ENCODE results near the gene SNX25. TPM values are rescaled to one million over a fixed set of nuclear protein-coding genes. Genes with fewer than 3 reads are reported as not detected.

SNX25 gene
- total and polyA plus RNA-seq, 4 donors: 2.8 to 13.9 (median 5.0) TPM

GRCh38 chr4:185283723-185284122 is 74.3 kb downstream of the SNX25 start:
- Histone ChIP-seq H3K27ac (ENCODE audit: low read depth in 1 of 2, low read length in 2 of 2) (no peak overlapping the region), H3K36me3 (ENCODE audit: control insufficient read depth in 4 of 4, insufficient read depth in 3 of 4, low read depth in 1 of 4, low read length in 3 of 4) (peaks cover 0 to 1% (median under 1%) of the 10 kb centered on the region in 4 donors), H3K4me1 (ENCODE audit: control insufficient read depth in 4 of 4, insufficient read depth in 4 of 4, low read length in 3 of 4) (no peaks in the 10 kb centered on the region), H3K27me3 (ENCODE audit: control insufficient read depth in 4 of 4, insufficient read depth in 4 of 4, low read length in 3 of 4) (no peaks in the 10 kb centered on the region), H3K9me3 (ENCODE audit: control insufficient read depth in 4 of 4, low read length in 3 of 4) (no peaks in the 10 kb centered on the region), H3K9ac (ENCODE audit: low read depth in 1 of 2, low read length in 2 of 2) (no peak overlapping the region), H3K4me3 (ENCODE audit: low read depth in 1 of 3, low read length in 3 of 3) (no peak overlapping the region)
- TF ChIP-seq EGR1 (IDR thresholded peaks at IDR 0.05; ENCODE audit: low read depth in 2 of 2): no peak
- no peak for TF ChIP-seq JUND (IDR thresholded peaks at IDR 0.05)
- no peak for TF ChIP-seq SP1 (IDR thresholded peaks at IDR 0.05)
- no peak for TF ChIP-seq ATF3 (IDR thresholded peaks at IDR 0.05)
- no peak for TF ChIP-seq HNF4G (IDR thresholded peaks at IDR 0.05)
- TF ChIP-seq FOXA2 (IDR thresholded peaks at IDR 0.05): no peak
- TF ChIP-seq YY1 (IDR thresholded peaks at IDR 0.05): no peak
- no peak for TF ChIP-seq ZBTB33 (IDR thresholded peaks at IDR 0.05)
- DNase-seq (ENCODE audit: low spot score): no peak

GRCh38 chr4:185285632-185286393 is 76.4 kb downstream of the SNX25 start:
- H3K36me3 ChIP-seq (ENCODE audit: control insufficient read depth in 4 of 4, insufficient read depth in 3 of 4, low read depth in 1 of 4, low read length in 3 of 4): peaks cover 0 to 3% (median 2%) of the 10 kb centered on the region in 4 donors
- no peaks in the 10 kb centered on the region for H3K4me1 ChIP-seq (ENCODE audit: control insufficient read depth in 4 of 4, insufficient read depth in 4 of 4, low read length in 3 of 4)
- H3K27ac ChIP-seq (ENCODE audit: low read depth in 1 of 2, low read length in 2 of 2): no peak overlapping the region
- DNase-seq (ENCODE audit: low spot score): no peak
- H3K9me3 ChIP-seq (ENCODE audit: control insufficient read depth in 4 of 4, low read length in 3 of 4): no peaks in the 10 kb centered on the region
- TF ChIP-seq MAX (IDR thresholded peaks at IDR 0.05): no peak
- no peak for TF ChIP-seq TAF1 (conservative IDR thresholded peaks at IDR 0.05)
- TF ChIP-seq CTCF (IDR thresholded peaks at IDR 0.05; ENCODE audit: low read depth, low read length, missing input control): no peak
- TF ChIP-seq RAD21 (IDR thresholded peaks at IDR 0.05): no peak
- TF ChIP-seq HNF4A (conservative IDR thresholded peaks at IDR 0.05): no peak
- TF ChIP-seq NR2F2 (IDR thresholded peaks at IDR 0.05): no peak
- no peak for TF ChIP-seq HNF4G (IDR thresholded peaks at IDR 0.05)
- no peak for TF ChIP-seq FOXA1 (IDR thresholded peaks at IDR 0.05)
- no peak overlapping the region for H3K9ac ChIP-seq (ENCODE audit: low read depth in 1 of 2, low read length in 2 of 2)
- H3K4me3 ChIP-seq (ENCODE audit: low read depth in 1 of 3, low read length in 3 of 3): no peak overlapping the region
- 94% methylated on average over 6 of the region's 6 CpGs for WGBS
- H3K27me3 ChIP-seq (ENCODE audit: control insufficient read depth in 4 of 4, insufficient read depth in 4 of 4, low read length in 3 of 4): no peaks in the 10 kb centered on the region

GRCh38 chr4:185286571-185286970 is 77.2 kb downstream of the SNX25 start:
- 88% methylated on average over 3 of the region's 3 CpGs for WGBS
- DNase-seq (ENCODE audit: low spot score): no peak
- Histone ChIP-seq H3K9ac (ENCODE audit: low read depth in 1 of 2, low read length in 2 of 2) (no peak overlapping the region), H3K9me3 (ENCODE audit: control insufficient read depth in 4 of 4, low read length in 3 of 4) (no peaks in the 10 kb centered on the region), H3K27ac (ENCODE audit: low read depth in 1 of 2, low read length in 2 of 2) (no peak overlapping the region), H3K36me3 (ENCODE audit: control insufficient read depth in 4 of 4, insufficient read depth in 3 of 4, low read depth in 1 of 4, low read length in 3 of 4) (peaks cover 1 to 3% (median 2%) of the 10 kb centered on the region in 4 donors), H3K27me3 (ENCODE audit: control insufficient read depth in 4 of 4, insufficient read depth in 4 of 4, low read length in 3 of 4) (no peaks in the 10 kb centered on the region), H3K4me1 (ENCODE audit: control insufficient read depth in 4 of 4, insufficient read depth in 4 of 4, low read length in 3 of 4) (no peaks in the 10 kb centered on the region), H3K4me3 (ENCODE audit: low read depth in 1 of 3, low read length in 3 of 3) (no peak overlapping the region)
- no peak for TF ChIP-seq SP1 (IDR thresholded peaks at IDR 0.05)
- no peak for TF ChIP-seq MAX (IDR thresholded peaks at IDR 0.05)
- TF ChIP-seq REST (IDR thresholded peaks at IDR 0.05): no peak
- TF ChIP-seq ZBTB33 (IDR thresholded peaks at IDR 0.05): no peak

All from liver (tissue), 9 donors.